Smooth muscle cell (in vitro differentiated cells): Measurements from ENCODE around the gene SDK2. TPM values are rescaled to one million over a fixed set of nuclear protein-coding genes. Genes with fewer than 3 reads are reported as not detected.

ENCODE experiments used
- DNase-seq: peaks from one replicate; lab custom pipeline; 2025; ENCODE audit not compliant: unreplicated experiment; lab: John Stamatoyannopoulos, UW
- H2AFZ ChIP-seq: fragments of 200-600 bp; sonication (generic); 2 replicates; pipeline ENCODE4 v1.6.0; 2016; ENCODE audit warnings: antibody characterized with exemption, low read depth, mild to moderate bottlenecking
- H3F3A ChIP-seq: fragments of 200-600 bp; sonication (generic); 2 replicates; pipeline ENCODE4 v1.6.0; 2017; ENCODE audit warnings: antibody characterized with exemption, low read depth
- H3K27ac ChIP-seq: fragments of 200-600 bp; sonication (generic); 2 replicates; pipeline ENCODE4 v1.5.1; 2016; ENCODE audit warnings: low read depth, mild to moderate bottlenecking
- H3K27me3 ChIP-seq: fragments of 200-600 bp; sonication (generic); 2 replicates; pipeline ENCODE4 v1.6.1; 2016; ENCODE audit warnings: low read depth, mild to moderate bottlenecking
- H3K36me3 ChIP-seq: fragments of 200-600 bp; sonication (generic); 2 replicates; pipeline ENCODE4 v1.5.1; 2016; ENCODE audit warnings: low read depth
- H3K4me1 ChIP-seq: fragments of 200-600 bp; sonication (generic); 2 replicates; pipeline ENCODE4 v1.5.1; 2016; ENCODE audit warnings: low read depth
- H3K4me2 ChIP-seq: fragments of 200-600 bp; sonication (generic); 2 replicates; pipeline ENCODE4 v1.6.0; 2016; ENCODE audit warnings: mild to moderate bottlenecking
- H3K4me3 ChIP-seq: fragments of 200-600 bp; sonication (generic); 2 replicates; pipeline ENCODE4 v1.5.1; 2016; ENCODE audit warnings: mild to moderate bottlenecking
- H3K79me2 ChIP-seq: fragments of 200-600 bp; sonication (generic); 2 replicates; pipeline ENCODE4 v1.6.0; 2016; ENCODE audit warnings: low read depth, mild to moderate bottlenecking
- H3K9ac ChIP-seq: fragments of 200-600 bp; sonication (generic); 2 replicates; pipeline ENCODE4 v1.6.0; 2016; ENCODE audit warnings: low read depth
- H3K9me3 ChIP-seq: fragments of 200-600 bp; sonication (generic); replicated peaks from 2 replicates; pipeline ENCODE4 v1.5.1; 2016; ENCODE audit warnings: low read depth
- H4K20me1 ChIP-seq: fragments of 200-600 bp; sonication (generic); 2 replicates; pipeline ENCODE4 v1.6.0; 2016; ENCODE audit warnings: low read depth
- CTCF ChIP-seq: fragments of 200-600 bp; sonication (generic); IDR thresholded peaks from 2 replicates; pipeline ENCODE4 v1.5.1; 2017; ENCODE audit warnings: borderline replicate concordance, mild to moderate bottlenecking, antibody characterized with exemption; ENCODE audit not compliant: insufficient read depth, poor library complexity, severe bottlenecking
- WGBS: methylation state at CpG from one replicate; pipeline ENCODE4 v1.1.7; 2016; ENCODE audit warnings: low lambda C conversion rate; 5-methylcytosine and 5-hydroxymethylcytosine counted together
- polyA plus RNA-seq: library from polyadenylated mRNA; unstranded; fragments of >200 nt; fragmentation: Nextera tagmentation; extraction: Ambion mirVana; gene quantifications from 2 replicates; pipeline ENCODE4 v1.2.1, GENCODE V29; 2016
- total RNA-seq: library from RNA; depleted of rRNA; stranded (reverse); fragments of >200 nt; gene quantifications from 2 replicates; pipeline ENCODE4 v1.2.3, GENCODE V29; 2014

SDK2 gene
- total and polyA plus RNA-seq, 2 experiments from 2014 or later = 4.6 to 6.5 TPM

DNA sequence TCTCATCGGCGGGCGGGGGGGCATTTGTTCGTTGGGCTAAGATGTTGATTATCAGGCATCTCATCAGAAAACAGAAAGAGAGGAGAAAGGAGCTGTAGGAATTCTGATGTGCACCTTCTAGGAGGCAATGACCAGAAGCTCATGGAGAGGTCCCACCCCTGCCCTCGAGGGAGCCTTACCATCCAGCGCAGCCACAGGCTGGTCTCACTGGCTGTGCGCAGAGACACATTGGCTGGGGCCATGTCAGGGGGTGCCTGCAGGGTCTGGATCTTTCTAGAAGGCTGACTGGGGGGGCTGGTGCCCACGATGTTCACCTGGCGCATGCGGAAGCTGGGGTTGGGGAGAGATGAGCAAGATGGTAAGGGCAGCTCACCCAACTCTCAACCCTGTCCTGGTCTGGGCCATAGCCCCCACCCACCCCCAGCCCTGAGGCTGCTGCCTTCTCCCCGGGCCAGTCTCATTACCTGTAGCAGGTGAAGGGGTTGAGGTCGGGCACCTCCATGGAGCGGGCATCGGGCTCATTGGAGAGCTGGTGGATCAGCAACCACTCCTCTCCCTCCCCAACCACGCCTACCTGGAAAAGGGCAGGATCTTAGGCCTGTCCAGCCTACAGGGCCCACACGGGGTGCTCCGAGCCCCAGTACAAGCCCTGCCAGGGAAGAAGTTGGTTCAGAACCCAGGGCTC is 246.2 kb downstream of the SDK2 start:
- DNase-seq = no peak
- 96% methylated on average over 16 of the region's 17 CpGs for WGBS

DNA sequence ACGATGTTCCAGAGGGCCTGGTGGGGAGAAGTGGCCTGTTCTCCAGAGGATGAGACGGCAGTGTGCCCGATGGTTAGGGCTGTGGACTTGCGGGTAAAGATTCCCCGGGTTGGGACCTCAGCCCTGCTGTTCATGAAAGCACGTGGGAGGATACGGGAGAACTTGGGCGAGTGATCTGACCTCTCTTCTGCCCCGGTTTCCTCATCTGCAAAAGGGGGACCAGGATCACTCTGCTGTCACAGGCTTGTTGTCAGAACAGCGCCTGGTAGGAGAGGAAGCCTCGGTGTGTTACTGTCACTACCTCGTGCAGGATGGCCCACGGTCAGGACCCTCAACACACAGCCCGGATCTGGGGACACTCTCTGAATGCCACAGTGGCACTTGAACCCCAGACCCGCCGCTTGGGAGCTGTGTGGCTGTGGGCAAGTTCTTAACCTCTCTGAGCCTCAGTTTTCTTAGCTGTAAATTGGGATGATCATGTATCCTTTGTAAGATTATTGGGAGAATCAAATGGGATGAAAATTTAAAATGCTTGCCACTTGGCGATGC is 246.9 kb downstream of the SDK2 start:
- Histone ChIP-seq H3F3A (no peaks in the 10 kb centered on the region), H3K36me3 (no peaks in the 10 kb centered on the region), H2AFZ (no peak overlapping the region), H3K4me2 (no peak overlapping the region), H3K27ac (no peak overlapping the region), H3K79me2 (no peaks in the 10 kb centered on the region), H4K20me1 (no peaks in the 10 kb centered on the region), H3K4me3 (no peak overlapping the region), H3K9me3 (no peaks in the 10 kb centered on the region), H3K9ac (no peak overlapping the region), H3K27me3 (no peaks in the 10 kb centered on the region), H3K4me1 (no peaks in the 10 kb centered on the region)
- DNase-seq = no peak
- no peak for TF ChIP-seq CTCF
- WGBS = 95% methylated on average over 17 of the region's 17 CpGs

More for the DNA sequence above, 246.2 kb downstream of the SDK2 start:
- Histone ChIP-seq H3K4me1 (no peaks in the 10 kb centered on the region), H4K20me1 (no peaks in the 10 kb centered on the region), H3F3A (no peaks in the 10 kb centered on the region), H3K36me3 (no peaks in the 10 kb centered on the region), H3K4me3 (no peak overlapping the region), H2AFZ (no peak overlapping the region), H3K9me3 (no peaks in the 10 kb centered on the region), H3K79me2 (no peaks in the 10 kb centered on the region), H3K27ac (no peak overlapping the region), H3K27me3 (no peaks in the 10 kb centered on the region), H3K9ac (no peak overlapping the region), H3K4me2 (no peak overlapping the region)
- no peak for TF ChIP-seq CTCF

- Histone ChIP-seq H3K4me2 (no peak overlapping the region), H2AFZ (no peak overlapping the region), H3F3A (no peaks in the 10 kb centered on the region), H3K36me3 (no peaks in the 10 kb centered on the region), H3K9ac (no peak overlapping the region), H3K27me3 (no peaks in the 10 kb centered on the region), H3K27ac (no peak overlapping the region), H3K79me2 (no peaks in the 10 kb centered on the region), H3K9me3 (no peaks in the 10 kb centered on the region), H3K4me1 (no peaks in the 10 kb centered on the region), H4K20me1 (no peaks in the 10 kb centered on the region), H3K4me3 (no peak overlapping the region)
- TF ChIP-seq CTCF = no peak
- WGBS = 90% methylated on average over 21 of the region's 21 CpGs
- no peak for DNase-seq
These were observed 247.6 kb downstream of the SDK2 start for GRCh38 chr17:73396431-73397277.
